NCI-H524 treated with DMSO at 0.1 percent for 48 hours (cell line): ENCODE results near the gene TMEM218.

ENCODE experiments used
- DNase-seq: peaks from one replicate; lab custom pipeline; 2025; lab: John Stamatoyannopoulos, UW

TMEM218 gene

DNA sequence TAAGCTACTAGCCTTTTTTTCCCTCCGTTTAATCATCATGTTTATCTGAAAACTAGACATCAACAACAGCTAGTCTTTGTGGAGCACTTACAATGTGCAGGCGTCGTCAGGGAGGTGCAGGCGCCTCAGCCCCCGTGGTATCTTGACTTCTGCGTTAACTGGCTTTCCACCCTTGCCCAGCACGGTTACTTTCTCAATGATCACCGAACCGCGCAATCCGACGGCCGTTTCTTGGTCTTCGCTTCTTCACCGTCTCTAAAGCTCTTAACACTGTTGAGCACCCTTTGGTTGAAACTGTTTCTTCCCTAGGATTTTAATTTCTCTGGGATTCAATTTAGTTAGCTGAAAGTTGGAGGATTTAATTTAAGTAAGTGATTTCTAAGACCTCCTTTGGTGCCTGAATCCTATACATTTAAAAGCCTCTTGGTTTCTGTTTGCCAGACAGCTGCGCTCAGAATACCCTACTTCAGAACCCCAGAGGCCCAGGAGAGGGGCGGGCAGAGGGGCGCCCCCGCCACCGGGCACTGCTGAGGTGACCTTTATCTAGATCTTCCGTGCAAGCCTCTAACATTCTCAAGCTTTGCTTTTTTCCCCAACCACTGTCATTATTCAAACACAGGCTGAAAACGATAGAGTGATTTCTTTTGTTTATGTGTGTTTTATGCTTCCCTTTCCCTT is 18.0 kb upstream of the TMEM218 start:
- DNase-seq, result no peak

GRCh38 chr11:125128450-125128849 is 17.0 kb upstream of the TMEM218 start:
- no peak for DNase-seq

- no peak for DNase-seq
Observed at GRCh38 chr11:125124618-125124992, 13.2 kb upstream of the TMEM218 start.

DNA sequence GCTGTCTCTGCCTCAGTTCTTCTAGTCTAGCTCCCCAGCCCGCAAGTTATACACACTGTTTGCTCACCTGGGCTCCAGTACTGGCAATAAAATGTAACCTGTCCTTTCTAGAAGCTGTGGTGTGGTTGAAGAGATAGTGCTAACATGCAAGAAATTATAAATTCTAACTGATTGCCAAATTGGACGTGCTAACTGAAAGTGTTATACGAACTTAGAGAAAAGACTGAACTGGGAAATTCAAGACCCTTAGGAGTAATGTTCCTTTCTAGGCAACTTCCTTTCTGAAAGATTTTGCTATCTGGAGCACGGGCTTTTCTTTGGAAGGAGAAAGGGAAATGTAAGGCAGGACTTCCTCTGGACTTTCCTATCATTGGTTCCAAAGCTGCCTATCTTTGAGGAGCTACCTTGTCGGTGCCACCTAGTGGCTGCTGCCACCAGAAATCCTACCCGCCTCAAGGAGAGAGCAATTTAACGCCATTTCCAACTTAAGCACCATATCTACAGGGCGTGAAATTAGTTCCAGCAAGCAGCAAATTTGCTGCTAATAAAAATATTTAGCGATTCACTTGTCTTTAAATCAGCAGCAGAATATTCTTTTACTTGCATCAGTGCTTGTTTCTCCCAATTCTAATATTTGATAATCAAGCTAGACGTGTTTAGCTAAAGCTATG is 12.7 kb upstream of the TMEM218 start:
- no peak for DNase-seq

DNA sequence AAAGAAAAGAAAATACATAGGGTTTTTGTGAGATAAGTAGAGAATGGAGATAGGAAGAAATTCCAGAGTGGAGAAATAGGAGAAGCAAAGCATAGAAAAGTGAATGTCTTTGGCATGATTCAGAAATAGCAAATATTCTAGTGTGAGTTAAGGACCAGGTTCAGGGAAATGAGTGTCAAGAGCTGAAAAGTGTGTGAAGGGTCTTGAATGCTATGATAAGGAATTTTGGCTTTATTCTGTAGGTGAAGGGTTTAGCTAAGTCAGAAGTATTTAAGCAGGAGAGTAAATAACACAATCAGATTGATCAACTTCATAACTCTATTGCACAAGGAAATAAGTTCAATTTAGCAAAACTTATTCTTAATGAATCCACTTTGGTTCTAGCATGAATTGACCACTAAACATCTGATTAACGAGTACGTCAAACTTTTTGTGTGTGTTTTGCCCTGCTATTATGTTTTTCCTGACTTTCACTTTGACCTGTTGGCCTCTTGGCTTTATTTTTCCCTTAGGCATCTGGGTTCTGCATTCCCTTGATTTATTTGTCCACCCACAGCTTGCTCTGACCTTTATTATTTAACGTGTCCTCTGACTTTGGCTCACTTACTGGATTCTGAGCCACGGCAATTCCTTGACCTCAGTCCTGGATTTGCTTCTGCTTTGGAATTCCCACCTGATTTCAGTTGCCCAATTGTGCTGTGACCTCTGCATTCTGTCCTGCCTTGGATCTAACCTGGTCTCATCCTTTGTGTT is 11.9 kb upstream of the TMEM218 start:
- no peak for DNase-seq

DNA sequence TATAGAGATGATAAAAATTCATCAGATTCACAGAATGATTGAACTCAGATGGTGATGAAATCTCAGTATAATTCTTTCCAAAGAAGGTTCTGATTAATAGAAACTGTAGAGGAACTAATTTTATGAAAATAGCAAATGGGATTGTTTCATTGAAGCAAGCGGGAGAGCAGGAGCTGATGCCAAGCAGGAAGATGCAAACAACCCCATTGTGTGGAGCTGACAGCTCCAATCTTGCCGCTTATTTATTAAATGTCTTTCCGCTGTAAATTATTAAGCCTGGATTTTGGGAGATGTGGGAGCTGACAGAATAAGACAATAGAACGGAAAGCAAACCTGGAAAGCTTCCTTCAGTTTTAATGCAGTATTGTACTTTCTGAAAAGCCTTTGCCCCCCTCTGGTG is 6.0 kb upstream of the TMEM218 start:
- DNase-seq, result no peak

DNA sequence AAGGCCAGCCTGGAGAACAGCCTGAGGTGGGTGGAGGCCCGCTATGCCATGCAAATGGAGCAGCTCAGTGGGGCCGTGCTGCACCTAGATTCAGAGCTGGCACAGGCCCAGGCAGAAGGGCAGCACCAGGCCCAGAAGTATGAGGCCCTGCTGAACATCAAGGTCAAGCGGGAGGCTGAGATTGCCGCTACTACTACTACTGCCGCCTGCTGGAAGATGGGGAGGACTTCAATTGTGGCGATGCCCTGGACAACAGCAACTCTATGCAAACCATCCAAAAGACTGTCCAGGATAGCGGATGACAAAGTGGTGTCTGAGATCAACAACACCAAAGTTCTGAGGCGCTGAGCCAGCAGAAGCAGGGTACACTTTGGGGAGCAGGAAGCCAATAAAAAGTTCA is 3.1 kb upstream of the TMEM218 start:
- DNase-seq, result no peak

GRCh38 chr11:125112208-125112604 is 780 bp upstream of the TMEM218 start:
- DNase-seq, result no peak

GRCh38 chr11:125111001-125111342 is 454 bp downstream of the TMEM218 start:
- DNase-seq, result peak; percentile 7

- no peak for DNase-seq
Observed at GRCh38 chr11:125110506-125110905, 920 bp downstream of the TMEM218 start.

DNA sequence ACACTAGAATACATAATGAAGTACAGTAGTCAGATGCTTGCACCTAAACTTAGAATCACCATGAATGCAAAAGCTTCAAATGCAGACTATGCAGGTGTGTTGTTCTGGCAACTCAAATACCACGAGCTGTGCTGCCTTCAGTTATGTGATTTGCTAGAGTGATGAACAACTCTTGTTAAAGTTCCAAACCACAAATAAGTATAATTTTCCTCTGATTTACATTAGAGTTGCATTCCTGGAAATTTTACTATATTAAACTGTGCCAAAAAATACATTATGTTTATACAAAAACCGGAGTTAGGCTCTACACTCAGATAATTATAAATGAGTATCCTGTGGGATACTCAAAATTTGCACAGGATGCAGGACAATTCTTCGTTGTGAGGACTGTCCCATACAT is 3.0 kb downstream of the TMEM218 start:
- no peak for DNase-seq

- no peak for DNase-seq
Observed at GRCh38 chr11:125105926-125106325, 5.5 kb downstream of the TMEM218 start.

- no peak for DNase-seq
Observed at GRCh38 chr11:125102510-125102909, 8.9 kb downstream of the TMEM218 start.

GRCh38 chr11:125102025-125102424 is 9.4 kb downstream of the TMEM218 start:
- DNase-seq, result no peak

GRCh38 chr11:125101596-125101995 is 9.8 kb downstream of the TMEM218 start:
- DNase-seq, result no peak

DNA sequence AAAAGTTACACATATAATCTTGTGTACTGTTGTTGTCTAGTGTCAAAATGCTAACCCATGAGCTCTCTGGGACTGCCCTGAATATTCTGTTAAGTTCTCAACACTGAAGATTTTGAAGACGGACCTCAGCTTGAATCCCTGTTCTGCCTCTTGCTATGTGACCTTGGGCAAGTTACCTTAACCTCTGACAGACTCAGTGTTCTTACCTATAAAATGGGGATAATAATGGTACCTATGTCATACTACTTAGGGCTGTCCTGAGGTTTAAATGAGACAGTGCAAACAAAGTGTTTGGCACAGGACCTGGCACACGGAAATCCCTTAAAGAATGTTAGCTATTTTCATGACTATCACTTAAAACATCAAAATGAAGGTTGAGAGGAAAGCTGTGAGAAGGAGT is 11.3 kb downstream of the TMEM218 start:
- no peak for DNase-seq

DNA sequence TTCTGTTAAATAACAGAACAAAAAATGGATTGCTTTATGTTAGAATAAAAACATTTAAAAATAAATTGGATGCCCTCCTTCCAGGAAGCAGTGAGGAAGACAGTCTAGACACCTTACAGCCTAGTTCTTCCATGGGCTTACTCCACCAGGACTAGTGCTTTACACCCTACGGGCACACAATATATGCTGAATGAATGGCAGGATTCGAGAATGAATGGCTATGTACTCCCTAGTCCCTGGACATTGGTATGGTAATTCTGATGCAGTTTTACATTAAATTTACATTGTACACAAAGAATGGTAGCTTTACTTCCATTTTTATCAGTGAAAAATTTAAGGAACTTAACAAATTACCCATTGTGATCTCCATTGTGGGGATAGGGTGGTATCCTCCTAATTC is 16.7 kb downstream of the TMEM218 start:
- no peak for DNase-seq

DNA sequence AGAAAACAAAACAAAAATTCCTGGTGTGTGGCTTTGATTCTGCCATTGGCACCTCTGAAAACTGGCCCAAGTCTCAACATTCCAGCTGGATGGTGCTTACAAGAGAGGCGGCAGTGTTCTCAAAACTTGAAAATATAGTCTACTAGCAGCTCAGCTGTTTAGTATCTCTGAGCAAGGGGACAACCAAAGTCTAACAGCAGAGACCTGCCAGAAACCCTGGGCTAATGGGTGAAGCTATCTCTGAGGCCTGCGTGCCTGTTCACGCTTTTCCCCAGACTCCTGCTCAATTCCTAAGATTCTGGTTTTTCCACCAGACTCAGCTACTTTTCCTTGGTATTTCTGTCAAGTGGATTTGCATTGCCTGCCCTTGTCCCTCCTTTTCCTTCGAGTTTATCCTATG is 17.9 kb downstream of the TMEM218 start:
- DNase-seq, result no peak

DNA sequence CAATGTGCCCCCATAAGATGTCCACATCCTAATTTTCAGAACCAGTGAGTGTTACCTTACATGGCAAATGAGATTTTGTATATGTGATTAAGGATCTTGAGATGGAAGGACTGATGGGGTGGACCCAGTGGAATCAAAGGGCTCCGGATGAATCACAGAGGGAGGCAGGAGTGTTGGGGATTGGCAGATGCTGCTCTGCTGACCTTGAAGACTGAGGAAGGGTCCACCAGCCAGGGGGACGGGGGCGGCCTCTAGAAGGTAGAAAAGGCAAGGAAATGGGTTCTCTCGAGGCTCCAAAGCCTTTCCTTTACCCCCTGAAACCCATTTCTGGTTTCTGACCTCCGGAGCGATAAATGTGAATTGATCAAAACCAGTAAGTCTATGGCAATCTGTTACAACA is 18.8 kb downstream of the TMEM218 start:
- DNase-seq, result no peak

DNA sequence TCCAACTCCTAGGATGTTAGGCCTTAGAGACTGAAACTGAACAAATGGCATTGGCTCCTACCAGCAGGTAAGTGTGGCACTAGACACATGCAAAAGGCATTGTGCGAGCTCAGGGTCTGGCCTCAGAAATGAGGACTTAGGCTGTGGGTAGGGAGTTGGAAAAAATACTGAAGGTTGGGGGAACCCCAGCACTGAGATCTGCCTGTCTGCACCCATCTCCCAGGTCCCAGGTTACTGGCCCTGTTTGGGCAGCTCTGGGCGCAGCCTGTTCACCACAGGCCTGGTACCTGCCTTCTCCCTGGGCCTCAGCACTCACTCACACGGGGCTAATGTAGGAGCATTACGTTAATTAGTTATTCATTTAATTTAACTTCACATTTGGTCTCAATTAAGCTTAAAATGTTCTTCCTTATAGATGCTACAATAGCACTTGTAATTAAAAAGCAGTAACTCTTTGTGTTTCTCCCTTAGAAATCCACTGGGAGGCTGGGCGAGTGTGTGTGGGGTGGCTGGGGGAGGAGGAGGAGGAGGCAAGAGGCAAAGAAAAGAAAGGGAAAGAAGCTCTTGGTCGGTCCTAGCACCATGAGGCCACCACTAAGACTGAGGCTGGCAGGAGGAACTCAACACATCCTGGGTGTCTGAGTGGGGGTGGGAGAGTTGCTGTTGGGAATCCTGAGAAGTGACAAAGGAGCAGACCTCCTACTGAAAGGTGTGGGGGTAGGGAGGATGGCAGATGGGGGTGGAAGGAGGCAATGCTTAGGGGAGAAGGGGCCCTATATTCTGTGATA is 19.4 kb downstream of the TMEM218 start:
- DNase-seq, result no peak

DNA sequence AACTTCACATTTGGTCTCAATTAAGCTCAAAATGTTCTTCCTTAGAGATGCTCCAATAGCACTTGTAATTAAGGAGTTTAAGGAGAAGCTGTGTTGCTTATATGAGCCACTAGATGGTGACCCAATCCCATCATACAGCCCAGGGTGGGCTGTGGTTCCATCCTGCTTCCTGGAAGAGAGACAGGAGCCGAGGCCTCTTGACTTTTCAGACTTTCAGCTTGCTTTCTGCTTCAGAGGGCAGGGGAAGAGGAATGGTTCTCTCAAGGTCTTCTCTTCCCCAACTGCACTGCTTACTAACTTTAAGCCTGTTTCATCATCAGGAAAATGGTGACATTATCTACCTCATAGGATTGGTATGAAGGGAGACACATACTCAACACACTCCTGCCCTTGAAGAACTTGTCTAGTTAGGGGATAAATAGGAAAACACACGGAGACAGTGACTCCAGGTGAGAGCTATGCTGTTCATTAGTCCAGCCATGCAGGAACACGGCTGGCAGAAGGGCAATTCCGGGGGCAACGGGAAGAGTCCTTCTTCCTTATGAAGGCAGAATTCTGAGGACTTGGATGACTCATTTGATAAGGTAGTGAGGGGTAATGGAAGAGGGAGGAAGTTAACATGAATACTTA is 20.1 kb downstream of the TMEM218 start:
- DNase-seq, result peak; percentile 35

DNA sequence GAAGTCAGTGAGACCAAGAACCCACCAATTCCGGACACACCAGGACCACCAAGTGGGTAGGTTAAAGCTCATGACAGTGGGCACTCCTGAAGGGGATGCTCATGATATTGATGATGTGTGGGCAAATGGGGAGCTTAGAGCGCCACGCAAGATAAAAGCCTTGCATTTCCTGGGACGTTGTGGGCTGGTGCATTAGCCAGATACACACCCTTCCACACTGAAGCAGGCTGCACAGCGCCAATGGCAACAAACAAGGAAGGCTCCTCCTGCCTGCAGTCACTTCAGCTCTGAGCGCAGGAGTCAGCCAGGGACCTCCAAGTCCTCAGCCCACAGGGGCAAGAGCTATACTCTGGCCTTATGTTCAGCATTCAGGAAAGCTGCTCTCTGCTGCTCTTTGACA is 20.6 kb downstream of the TMEM218 start:
- no peak for DNase-seq
